Fibroblast of skin of right quadriceps (primary cell): ENCODE results near the gene SMAD6.
"Not testable (repeated sequence)": the region's sequence is repeated elsewhere in the genome, so short reads cannot be mapped to it uniquely, and the experiment has no call there.

Source experiments
- DNase-seq: peaks from one replicate; pipeline ENCODE4 v3.0.0-alpha.2; 2013

Gene SMAD6

GRCh38 chr15:66677336-66677735, 24.7 kb upstream of the SMAD6 start:
- no peak for DNase-seq

DNA sequence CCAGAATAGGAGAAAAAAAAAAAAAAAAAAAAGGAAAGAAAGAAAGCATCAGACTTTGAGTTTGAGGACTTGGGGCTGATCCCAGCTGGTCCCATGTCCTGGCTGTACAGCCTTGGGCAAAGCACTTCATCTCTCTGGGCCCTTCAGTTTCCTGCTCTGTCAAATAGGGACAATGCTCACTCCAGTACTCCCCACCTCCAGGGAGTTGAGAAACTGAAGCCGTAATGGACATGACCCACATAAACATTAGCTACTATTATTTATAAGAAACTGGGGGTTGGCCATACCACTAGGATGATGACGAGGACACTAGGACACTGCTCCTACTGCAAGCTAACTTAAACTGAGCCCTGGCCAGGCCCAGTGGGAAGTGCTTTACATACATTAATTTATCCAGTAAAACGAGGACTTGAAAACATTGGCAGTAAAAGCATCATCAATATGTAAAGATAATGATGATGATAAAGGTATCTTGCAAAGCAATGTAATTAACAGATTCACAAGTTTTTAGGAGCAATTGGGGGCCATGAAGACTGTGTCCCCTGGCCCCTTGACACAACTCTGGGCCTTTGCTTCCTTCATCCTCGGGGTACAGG, 22.9 kb upstream of the SMAD6 start:
- no peak for DNase-seq

DNA sequence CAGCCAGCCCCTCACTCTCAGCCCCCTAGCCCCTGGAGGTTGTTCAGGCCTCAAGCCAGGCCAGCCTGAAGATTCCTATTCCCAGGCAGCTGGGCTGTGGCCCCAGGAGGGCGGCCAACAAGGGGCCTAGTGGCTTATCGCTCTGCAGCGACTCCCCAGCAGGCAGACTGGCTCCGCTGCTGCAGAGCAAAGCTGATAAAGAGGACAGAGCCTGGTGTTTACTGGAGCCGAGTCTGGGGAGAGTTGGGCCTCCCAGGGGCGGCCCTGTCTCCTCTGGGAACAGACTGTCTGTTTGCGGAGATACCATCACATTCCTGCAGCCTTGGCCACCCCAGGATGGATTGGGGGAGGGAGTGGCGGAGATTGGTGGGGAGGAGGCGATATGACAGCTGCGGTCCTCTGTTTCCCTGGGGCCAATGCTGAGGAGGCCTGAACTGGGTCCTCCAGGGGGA, 22.4 kb upstream of the SMAD6 start:
- peak; percentile 35 for DNase-seq

DNA sequence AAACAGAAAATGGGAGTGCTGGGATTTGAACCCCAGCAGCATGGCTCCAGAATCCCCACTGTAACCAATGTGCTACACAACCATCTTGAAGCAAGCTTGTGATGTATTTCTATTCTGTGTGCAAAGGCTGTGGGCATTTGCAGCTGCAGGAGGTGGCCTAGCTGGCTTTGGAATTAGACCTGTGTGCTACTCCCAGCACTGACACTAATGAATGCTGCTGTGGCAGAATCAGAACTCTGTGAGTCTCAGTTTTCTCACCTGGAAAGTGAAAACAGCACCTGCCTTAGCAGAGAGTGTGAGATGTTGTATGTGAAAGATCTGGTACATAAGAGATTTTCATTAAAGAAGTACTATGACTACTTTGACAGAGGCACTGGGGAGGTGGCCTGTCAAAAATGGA, 21.5 kb upstream of the SMAD6 start:
- no peak for DNase-seq

DNA sequence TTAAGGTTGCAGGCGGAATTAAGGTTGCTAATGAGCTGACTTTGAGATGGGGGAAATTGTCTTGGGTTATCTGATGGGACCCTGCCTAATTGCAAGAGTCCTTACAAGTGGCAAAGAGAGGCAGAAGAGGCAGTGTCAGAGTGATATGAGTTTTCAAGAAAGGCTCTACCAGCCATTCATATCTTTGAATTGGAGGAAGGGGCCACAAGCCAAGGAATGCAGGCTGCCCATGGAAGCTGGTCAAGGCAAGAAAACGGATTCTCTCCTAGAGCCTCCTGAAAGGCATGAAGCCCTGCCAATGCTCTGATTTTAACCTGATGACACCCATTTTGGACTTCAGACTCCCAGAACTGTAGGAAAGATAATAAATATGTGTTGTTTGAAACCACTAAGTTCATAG, 20.6 kb upstream of the SMAD6 start:
- no peak for DNase-seq

DNA sequence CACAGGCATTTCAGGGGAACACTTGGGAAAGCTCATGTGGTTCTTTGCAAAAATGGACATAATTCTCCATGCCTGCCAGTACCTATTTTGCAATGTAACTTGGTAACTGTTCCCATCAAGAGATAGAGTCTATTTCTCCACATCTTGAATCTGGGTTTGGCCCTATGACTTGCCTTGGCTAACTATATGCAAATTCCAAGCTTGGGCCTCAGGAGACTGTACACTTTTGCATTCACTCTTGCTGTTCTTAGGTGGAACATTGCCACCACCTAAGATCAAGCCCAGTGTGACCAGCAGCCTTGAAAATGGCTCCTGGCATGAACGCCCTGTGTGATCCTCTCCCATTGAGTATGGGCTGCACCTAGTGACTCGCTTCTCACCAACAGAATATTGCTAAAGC, 19.8 kb upstream of the SMAD6 start:
- DNase-seq: no peak

GRCh38 chr15:66682865-66683264, 19.2 kb upstream of the SMAD6 start:
- no peak for DNase-seq

DNA sequence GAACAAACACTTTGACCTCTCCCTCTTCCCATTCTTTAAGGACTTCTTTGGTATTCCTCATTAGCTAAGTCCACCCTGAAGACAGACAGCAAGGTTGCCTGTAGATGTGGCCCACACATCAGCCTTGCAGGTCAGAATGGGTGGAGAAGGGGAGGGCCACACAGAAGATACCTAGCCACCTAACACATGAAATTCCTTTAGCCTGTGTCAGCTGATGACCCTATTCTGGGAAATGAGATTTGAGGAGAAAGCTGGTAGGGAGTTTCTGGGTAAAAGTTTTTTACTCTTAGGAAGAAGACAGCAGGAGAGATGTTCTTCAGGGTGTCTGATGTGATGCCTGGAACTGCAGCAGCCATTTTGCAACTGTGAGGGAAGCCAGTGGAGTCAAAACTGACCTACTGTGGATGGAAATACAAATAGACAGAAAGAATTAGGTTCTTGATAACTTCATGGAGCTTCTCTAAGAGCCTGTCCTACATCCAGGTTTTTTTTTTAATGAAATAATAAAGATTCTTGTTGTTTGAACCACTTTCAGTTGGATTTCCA, 17.8 kb upstream of the SMAD6 start:
- DNase-seq: no peak

DNA sequence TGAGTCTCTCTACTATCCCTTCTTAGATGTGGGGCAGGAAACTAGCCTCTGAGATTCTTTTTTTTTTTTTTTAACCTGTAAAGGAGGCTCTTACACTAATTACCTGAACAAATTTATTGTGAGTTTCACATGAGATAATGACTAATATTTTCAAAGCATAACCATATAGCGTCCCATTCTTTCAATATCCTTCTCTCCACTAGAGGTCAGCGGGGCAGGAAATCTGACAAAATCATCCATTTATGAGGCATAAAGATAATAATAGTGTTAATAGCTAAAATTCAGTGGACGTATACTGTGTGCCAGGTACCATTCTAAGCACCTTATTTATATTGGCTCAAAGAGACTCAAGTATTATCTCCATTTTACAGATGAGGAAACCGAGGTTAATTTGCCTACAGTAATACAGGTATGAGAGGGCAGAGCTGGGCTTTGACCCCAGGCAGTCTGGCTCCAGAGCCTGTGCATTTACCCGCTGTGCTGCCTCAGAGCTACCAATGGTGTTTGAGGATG, 16.3 kb upstream of the SMAD6 start:
- no peak for DNase-seq

DNA sequence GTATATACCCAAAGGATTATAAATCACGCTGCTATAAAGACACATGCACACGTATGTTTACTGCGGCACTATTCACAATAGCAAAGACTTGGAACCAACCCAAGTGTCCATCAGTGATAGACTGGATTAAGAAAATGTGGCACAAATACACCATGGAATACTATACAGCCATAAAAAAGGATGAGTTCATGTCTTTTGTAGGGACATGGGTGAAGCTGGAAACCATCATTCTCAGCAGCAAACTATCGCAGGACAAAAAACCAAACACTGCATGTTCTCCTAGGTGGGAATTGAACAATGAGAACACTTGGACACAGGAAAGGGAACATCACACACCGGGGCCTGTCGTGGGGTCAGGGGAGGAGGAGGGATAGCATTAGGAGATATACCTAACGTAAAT, 11.1 kb upstream of the SMAD6 start:
- DNase-seq: not testable (repeated sequence)

GRCh38 chr15:66691727-66692126, 10.3 kb upstream of the SMAD6 start:
- no peak for DNase-seq

GRCh38 chr15:66692391-66692790, 9.6 kb upstream of the SMAD6 start:
- DNase-seq: no peak

DNA sequence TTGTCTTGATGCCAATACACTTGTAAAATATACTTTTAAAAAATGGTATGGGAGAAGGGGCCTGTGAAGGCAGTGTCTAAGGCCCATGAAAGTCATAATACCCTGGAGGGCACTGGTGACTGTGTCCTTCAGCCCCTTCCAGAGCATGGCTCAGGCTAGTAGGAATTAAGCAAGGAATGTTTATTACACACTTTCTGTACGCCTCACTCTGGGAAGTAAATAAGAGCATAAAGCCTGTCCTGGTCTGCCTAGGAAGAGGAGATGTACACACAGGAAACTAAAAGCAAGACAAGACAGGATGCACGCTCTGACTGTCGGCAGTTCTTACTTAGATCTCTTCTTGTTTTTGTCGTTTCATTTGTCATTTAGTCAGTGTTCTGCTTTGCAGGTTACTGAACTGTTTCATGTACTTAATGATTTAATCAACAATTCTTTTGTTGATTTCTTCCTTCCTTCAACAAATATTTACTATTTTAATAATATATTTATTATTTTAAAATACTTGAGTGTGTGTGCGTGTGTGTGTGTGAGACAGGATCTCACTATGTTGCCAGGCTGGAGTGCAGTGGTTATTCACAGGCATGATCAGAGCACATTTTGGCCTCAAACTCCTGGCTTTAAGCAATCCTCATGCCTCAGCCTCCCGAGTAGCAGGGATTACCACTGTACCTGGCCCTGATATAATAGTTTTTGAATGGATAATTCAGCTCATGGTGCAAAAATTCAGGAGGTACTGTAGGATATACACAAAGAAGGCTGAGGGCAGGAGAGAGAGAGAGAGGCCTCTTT, 9.0 kb upstream of the SMAD6 start:
- DNase-seq: no peak

DNA sequence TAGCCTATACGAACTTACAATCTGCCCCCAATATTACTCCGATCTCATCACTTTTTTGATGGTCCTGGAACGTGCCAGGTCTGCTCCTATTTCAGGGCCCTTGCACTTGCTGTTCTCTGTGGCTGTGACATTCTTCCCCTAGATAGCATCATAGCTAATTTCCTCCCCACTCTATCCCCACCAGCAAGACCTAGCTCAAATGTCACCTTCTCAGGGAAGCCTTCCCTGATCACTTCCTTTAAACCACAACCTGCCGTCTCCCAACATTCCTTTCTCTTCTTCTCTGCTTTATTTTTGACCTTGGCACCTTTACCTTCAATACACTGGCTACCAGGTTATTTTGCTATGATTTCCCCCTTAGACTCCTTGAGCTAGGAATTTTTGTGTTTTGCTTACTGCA, 5.3 kb upstream of the SMAD6 start:
- DNase-seq: no peak

DNA sequence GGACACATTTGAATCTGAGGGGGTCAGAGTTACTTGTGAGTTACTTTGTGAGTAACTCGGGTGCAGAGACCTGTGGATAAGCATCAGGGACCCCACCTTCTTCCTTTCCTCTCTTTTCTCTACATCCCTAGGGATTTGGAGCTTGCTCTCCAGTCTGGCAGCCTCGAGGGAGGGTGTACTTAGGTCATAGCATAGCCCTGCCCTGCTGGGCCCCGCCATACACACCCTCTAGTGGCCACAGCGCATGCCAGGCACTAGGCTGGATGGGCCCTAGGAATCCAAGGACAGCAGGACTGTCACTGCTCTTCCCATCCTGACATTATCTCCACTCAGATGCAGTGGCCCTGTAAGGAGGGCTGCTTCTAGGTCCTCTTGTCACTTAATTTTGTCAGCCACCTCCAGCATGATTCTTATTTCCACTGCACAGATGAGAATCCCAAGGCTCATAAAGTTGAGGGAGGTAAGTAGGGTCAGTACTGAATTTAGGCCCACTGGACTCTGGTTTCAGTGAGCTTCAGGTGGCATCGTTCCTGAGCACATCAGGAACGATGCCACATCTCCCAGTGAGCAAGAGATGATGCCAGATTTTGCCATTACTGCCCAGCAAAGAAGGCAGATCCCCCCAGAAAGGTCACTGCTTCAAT, 3.6 kb upstream of the SMAD6 start:
- peak; percentile 68 for DNase-seq

DNA sequence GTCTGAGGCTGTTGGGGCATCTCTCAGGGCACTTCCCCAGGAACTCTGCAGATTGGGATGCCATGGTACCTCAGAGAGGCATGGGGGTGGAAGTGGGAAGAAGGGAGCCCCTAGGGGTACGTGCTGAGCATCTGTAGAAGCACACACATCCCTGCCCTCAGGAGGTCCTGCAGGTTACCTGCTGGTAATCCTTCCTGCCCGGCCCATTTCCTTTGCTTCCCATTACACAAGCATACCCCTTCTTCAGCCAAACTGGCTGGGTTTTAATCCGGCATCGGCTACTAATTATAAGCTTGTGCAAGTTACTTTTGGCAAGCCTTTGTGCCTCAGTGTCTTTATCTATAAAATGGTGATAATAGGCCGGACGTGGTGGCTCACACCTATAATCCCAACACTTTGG, 3.1 kb upstream of the SMAD6 start:
- DNase-seq: no peak

DNA sequence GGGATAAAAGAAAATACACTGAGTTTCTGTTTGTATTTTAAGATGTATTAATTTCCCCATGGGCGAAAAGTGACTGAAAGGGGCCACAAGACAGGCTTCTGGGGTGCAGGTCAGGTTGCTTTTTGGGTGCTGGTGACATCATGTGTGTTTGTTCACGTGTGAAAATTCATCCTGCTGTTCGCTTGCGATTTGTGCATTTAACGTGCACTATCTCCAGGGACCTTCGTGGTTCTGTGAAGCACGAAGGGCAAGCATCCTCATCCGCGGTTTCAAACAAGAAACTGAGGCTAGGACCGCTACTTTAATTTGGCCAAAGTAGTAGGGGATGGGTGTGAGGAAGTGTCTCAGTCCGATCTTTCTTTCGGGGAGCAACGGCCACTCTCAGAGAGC, 1.6 kb upstream of the SMAD6 start:
- no peak for DNase-seq

DNA sequence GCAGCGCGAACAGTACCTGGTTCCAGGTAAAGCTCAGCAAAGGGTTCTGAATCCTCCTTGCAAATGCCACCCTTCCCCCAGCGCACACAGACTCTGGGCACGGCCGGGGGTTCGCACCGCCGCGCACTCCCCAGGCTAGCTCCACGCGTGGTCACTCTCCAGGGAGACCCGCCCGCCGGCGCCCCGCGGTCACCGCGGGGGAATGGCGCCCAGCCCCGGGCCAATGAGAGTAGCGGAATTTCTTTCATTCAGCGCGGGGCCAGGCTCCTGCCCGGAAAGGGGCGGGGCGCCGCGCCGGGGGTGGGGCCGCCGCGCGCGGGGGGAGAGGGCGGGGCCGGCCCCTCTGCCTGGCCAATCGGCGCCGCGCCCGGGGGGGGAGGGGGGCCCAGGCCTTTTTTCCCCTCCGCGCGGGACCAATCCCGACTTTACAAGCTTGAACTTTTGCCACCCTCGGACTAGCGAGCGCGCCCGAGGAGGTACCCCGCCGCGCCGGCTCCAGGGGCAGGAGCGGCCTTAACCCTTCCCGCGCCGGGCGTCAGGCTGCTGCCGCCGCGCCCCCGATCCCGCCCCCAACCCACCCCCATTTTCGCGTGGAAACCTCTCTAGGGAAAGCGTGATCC, 1.1 kb upstream of the SMAD6 start:
- peak; percentile 97 for DNase-seq

- DNase-seq: no peak
These were observed 508 bp upstream of the SMAD6 start for GRCh38 chr15:66701422-66702034.

GRCh38 chr15:66702787-66703539, 927 bp downstream of the SMAD6 start:
- DNase-seq: no peak

DNA sequence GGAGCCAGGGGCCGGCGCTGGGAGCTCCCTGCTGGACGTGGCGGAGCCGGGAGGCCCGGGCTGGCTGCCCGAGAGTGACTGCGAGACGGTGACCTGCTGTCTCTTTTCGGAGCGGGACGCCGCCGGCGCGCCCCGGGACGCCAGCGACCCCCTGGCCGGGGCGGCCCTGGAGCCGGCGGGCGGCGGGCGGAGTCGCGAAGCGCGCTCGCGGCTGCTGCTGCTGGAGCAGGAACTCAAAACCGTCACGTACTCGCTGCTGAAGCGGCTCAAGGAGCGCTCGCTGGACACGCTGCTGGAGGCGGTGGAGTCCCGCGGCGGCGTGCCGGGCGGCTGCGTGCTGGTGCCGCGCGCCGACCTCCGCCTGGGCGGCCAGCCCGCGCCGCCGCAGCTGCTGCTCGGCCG, 1.5 kb downstream of the SMAD6 start:
- DNase-seq: no peak
